Measurements from ENCODE around the gene UBL4B. TPM values are rescaled to one million over a fixed set of nuclear protein-coding genes. Genes with fewer than 3 reads are reported as not detected.

UBL4B gene
- total RNA-seq, 1 experiment from 2014 or later: not detected

DNA sequence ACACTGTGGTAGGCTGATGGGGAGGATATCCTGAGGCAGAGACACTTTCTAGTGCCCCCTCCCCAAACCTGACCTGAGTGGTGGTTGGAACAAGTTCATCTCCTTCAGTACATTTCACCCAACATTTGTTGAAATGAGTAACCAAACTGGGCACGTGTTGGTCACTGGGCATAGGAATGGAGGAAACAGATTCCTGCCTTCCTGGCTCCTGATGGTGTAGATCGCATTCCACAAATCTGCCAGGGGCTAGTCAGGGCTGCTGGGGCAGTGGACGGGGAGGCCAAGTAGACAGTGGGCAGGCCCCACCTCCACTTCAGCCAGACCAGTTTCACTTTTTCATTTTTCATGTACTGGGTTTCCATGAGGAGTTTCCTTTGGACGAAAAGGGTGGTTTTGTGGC lies 25.3 kb upstream of the UBL4B start:
- Histone ChIP-seq H3K9me3 (ENCODE audit: control insufficient read depth, low read depth, low read length) (no peaks in the 10 kb centered on the region), H3T11ph (ENCODE audit: low read length) (no peak overlapping the region), H2BK5ac (ENCODE audit: insufficient read length, low read length) (no peak overlapping the region), H3K23me2 (ENCODE audit: insufficient read length, low read depth, low read length, poor library complexity, severe bottlenecking) (peaks cover 10% of the 10 kb centered on the region), H2AK5ac (ENCODE audit: insufficient read length, low read length) (no peak overlapping the region), H3K9ac (ENCODE audit: extremely low read depth, insufficient read length, low read length) (no peak overlapping the region), H3K14ac (ENCODE audit: insufficient read depth, low read length) (no peak overlapping the region), H2BK12ac (ENCODE audit: insufficient read length, low read depth, low read length) (no peak overlapping the region), H4K91ac (ENCODE audit: insufficient read length, low read depth, low read length) (no peak overlapping the region), H3K4me2 (ENCODE audit: insufficient read depth, insufficient read length, low read length) (no peak overlapping the region), H3K4ac (ENCODE audit: low read depth, low read length) (no peak overlapping the region), H3K18ac (ENCODE audit: insufficient read length, low read depth, low read length) (no peak overlapping the region), H2BK120ac (ENCODE audit: low read depth, low read length, poor library complexity, severe bottlenecking) (no peak overlapping the region), H3K23ac (ENCODE audit: insufficient read length, low read depth, low read length) (no peak overlapping the region), H4K8ac (replicated peaks; ENCODE audit: insufficient read length, low read depth, low read length) (no peak overlapping the region), H2AFZ (ENCODE audit: low read length) (no peak overlapping the region), H2BK15ac (ENCODE audit: low read depth, low read length) (no peak overlapping the region; the same call in 1 of the 2 replicates), H3K56ac (ENCODE audit: insufficient read length, low read depth, low read length) (no peak overlapping the region), H4K5ac (ENCODE audit: insufficient read length, low read depth, low read length) (no peak overlapping the region), H3K4me1 (ENCODE audit: insufficient read depth, low read length) (0 out of 2 replicates have a peak, but pooled peaks cover 3% of the 10 kb centered on the region), H3K27me3 (ENCODE audit: insufficient read depth, low read length) (peaks cover 49% of the 10 kb centered on the region), H3K79me1 (ENCODE audit: insufficient read depth, low read depth, low read length, poor library complexity, severe bottlenecking) (no peaks in the 10 kb centered on the region), H3K27ac (ENCODE audit: insufficient read length, low read depth, low read length) (no peak overlapping the region), H2BK20ac (ENCODE audit: low read depth, low read length, poor library complexity, severe bottlenecking) (no peak overlapping the region), H3K79me2 (ENCODE audit: insufficient read depth, low read length) (no peaks in the 10 kb centered on the region), H4K20me1 (ENCODE audit: control insufficient read depth, insufficient read depth, insufficient read length) (no peaks in the 10 kb centered on the region)
- H3K4me1 Mint-ChIP-seq: peaks cover 23 to 44% of the 10 kb centered on the region in 2 experiments
- no peak for DNase-seq
- WGBS (ENCODE audit: extremely low coverage, insufficient read length, low lambda C conversion rate): no CpG with 5 or more reads among the region's 4 CpGs
- H3K9me3 Mint-ChIP-seq: no peaks in the 10 kb centered on the region; a peak in 1 of 5 replicates
- TF ChIP-seq, protein P1, sequence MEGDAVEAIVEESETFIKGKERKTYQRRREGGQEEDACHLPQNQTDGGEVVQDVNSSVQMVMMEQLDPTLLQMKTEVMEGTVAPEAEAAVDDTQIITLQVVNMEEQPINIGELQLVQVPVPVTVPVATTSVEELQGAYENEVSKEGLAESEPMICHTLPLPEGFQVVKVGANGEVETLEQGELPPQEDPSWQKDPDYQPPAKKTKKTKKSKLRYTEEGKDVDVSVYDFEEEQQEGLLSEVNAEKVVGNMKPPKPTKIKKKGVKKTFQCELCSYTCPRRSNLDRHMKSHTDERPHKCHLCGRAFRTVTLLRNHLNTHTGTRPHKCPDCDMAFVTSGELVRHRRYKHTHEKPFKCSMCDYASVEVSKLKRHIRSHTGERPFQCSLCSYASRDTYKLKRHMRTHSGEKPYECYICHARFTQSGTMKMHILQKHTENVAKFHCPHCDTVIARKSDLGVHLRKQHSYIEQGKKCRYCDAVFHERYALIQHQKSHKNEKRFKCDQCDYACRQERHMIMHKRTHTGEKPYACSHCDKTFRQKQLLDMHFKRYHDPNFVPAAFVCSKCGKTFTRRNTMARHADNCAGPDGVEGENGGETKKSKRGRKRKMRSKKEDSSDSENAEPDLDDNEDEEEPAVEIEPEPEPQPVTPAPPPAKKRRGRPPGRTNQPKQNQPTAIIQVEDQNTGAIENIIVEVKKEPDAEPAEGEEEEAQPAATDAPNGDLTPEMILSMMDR (conservative IDR thresholded peaks at IDR 0.05): no peak
- H3K4me3 Mint-ChIP-seq: no peak overlapping the region
- peaks cover 69% of the 10 kb centered on the region for H3K27me3 Mint-ChIP-seq (ENCODE audit: low read depth)
- no peaks in the 10 kb centered on the region for H3K36me3 Mint-ChIP-seq (ENCODE audit: insufficient read depth in 1 of 3, low read depth in 3 of 3)
- no peak overlapping the region for H3K27ac Mint-ChIP-seq
